ENCODE results near the gene PDIA5. TPM values are rescaled to one million over a fixed set of nuclear protein-coding genes. Genes with fewer than 3 reads are reported as not detected.

The PDIA5 gene
- total RNA-seq, 2 experiments from 2014 or later, result 8.1 to 11.7 TPM

- TF ChIP-seq, protein P1, sequence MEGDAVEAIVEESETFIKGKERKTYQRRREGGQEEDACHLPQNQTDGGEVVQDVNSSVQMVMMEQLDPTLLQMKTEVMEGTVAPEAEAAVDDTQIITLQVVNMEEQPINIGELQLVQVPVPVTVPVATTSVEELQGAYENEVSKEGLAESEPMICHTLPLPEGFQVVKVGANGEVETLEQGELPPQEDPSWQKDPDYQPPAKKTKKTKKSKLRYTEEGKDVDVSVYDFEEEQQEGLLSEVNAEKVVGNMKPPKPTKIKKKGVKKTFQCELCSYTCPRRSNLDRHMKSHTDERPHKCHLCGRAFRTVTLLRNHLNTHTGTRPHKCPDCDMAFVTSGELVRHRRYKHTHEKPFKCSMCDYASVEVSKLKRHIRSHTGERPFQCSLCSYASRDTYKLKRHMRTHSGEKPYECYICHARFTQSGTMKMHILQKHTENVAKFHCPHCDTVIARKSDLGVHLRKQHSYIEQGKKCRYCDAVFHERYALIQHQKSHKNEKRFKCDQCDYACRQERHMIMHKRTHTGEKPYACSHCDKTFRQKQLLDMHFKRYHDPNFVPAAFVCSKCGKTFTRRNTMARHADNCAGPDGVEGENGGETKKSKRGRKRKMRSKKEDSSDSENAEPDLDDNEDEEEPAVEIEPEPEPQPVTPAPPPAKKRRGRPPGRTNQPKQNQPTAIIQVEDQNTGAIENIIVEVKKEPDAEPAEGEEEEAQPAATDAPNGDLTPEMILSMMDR (conservative IDR thresholded peaks at IDR 0.05; ENCODE audit: low read length), result no peak
- no peak for TF ChIP-seq EZH2phosphoT487 (IDR thresholded peaks at IDR 0.05; ENCODE audit: borderline replicate concordance, low read depth, low read length)
- peaks cover 16% of the 10 kb centered on the region for H3K36me3 ChIP-seq (ENCODE audit: insufficient read depth, low read length)
- H2AFZ ChIP-seq (ENCODE audit: low read length), result peak overlapping the region; percentile 27; the same call in 1 of the 2 replicates
- intact Hi-C loops (cut with micrococcal nuclease; ENCODE audit: unreplicated experiment), result no loop called here
- DNase-seq (ENCODE audit: low spot score), result peak; percentile 17
- H3K4me2 ChIP-seq (ENCODE audit: low read length), result peak overlapping the region; percentile 57
- H4K20me1 ChIP-seq (ENCODE audit: insufficient read depth, low read length), result no peaks in the 10 kb centered on the region
- no TSS peak for BruUV-seq (replicated peaks)
- H3K4me1 ChIP-seq (ENCODE audit: insufficient read depth, low read length, poor library complexity, severe bottlenecking), result peaks cover 22% of the 10 kb centered on the region
- peak overlapping the region; percentile 63 for H3K27ac ChIP-seq (ENCODE audit: low read depth, low read length, poor library complexity, severe bottlenecking)
- no peak overlapping the region for H3K4me3 ChIP-seq (ENCODE audit: low read depth, low read length, poor library complexity, severe bottlenecking)
- H3K9me3 ChIP-seq (ENCODE audit: low read length), result no peaks in the 10 kb centered on the region
- ChIA-PET POLR2A (interaction anchor here (0.6 to 2.1 kb wide), 3 partner anchors 26 to 49 kb away, joined by 3 to 10 read pairs (median 3); partner anchors contain the start of gene SEC22A), CTCF (ENCODE audit: unreplicated experiment) (no interaction called here)
- no peaks in the 10 kb centered on the region for H3K9me2 ChIP-seq (ENCODE audit: insufficient read depth, low read length)
- H3K79me2 ChIP-seq (ENCODE audit: insufficient read depth, low read depth, low read length), result no peaks in the 10 kb centered on the region
Observed at GRCh38 chr3:123152687-123153086, 85.9 kb downstream of the PDIA5 start.

- Histone ChIP-seq H3K79me2 (ENCODE audit: insufficient read depth, low read depth, low read length) (no peaks in the 10 kb centered on the region), H3K27ac (ENCODE audit: low read depth, low read length, poor library complexity, severe bottlenecking) (peak overlapping the region; percentile 63), H2AFZ (ENCODE audit: low read length) (peak overlapping the region; percentile 27; the same call in 1 of the 2 replicates), H3K36me3 (ENCODE audit: insufficient read depth, low read length) (peaks cover 16% of the 10 kb centered on the region), H3K9me3 (ENCODE audit: low read length) (no peaks in the 10 kb centered on the region), H3K4me1 (ENCODE audit: insufficient read depth, low read length, poor library complexity, severe bottlenecking) (peaks cover 22% of the 10 kb centered on the region), H3K4me2 (ENCODE audit: low read length) (peak overlapping the region; percentile 57), H4K20me1 (ENCODE audit: insufficient read depth, low read length) (no peaks in the 10 kb centered on the region), H3K4me3 (ENCODE audit: low read depth, low read length, poor library complexity, severe bottlenecking) (no peak overlapping the region), H3K9me2 (ENCODE audit: insufficient read depth, low read length) (no peaks in the 10 kb centered on the region)
- BruUV-seq (replicated peaks), result no TSS peak
- DNase-seq (ENCODE audit: low spot score), result peak; percentile 63
- TF ChIP-seq, protein P1 (conservative IDR thresholded peaks at IDR 0.05; ENCODE audit: low read length), result peak; percentile 58
- TF ChIP-seq EZH2phosphoT487 (IDR thresholded peaks at IDR 0.05; ENCODE audit: borderline replicate concordance, low read depth, low read length), result no peak
- ChIA-PET CTCF (ENCODE audit: unreplicated experiment) (no interaction called here), POLR2A (interaction anchor here (0.6 to 2.1 kb wide), 6 partner anchors 10 to 369 kb away, joined by 3 to 10 read pairs (median 3); partner anchors contain the start of gene SEC22A)
- intact Hi-C loops (cut with micrococcal nuclease; ENCODE audit: unreplicated experiment), result no loop called here
Observed at GRCh38 chr3:123153125-123154019, 86.5 kb downstream of the PDIA5 start.
